HepG2 (cell line): Measurements from ENCODE around the gene ACAP3. TPM values are rescaled to one million over a fixed set of nuclear protein-coding genes. Genes with fewer than 3 reads are reported as not detected.

Experiments
- ATF1 ChIP-seq: IDR thresholded peaks from 2 replicates; pipeline ENCODE4 v1.6.1; 2016; ENCODE audit warnings: mild to moderate bottlenecking, control low read depth
- CSRNP2 ChIP-seq: sonication (generic); formaldehyde crosslinking; conservative IDR thresholded peaks from 2 replicates; pipeline ENCODE4 v1.8.0; 2022; ENCODE audit warnings: low read depth, missing genetic modification reagents
- ERF ChIP-seq: IDR thresholded peaks from 2 replicates; pipeline ENCODE4 v1.6.1; 2018; ENCODE audit warnings: missing biosample characterization, missing genetic modification reagents
- HIC2 ChIP-seq: sonication (generic); formaldehyde crosslinking; IDR thresholded peaks from 2 replicates; pipeline ENCODE4 v1.9.0; 2022; ENCODE audit warnings: low read depth, missing genetic modification reagents
- HNF1B ChIP-seq: sonication (generic); formaldehyde crosslinking; IDR thresholded peaks from 2 replicates; pipeline ENCODE4 v1.5.1; 2020; ENCODE audit warnings: mild to moderate bottlenecking, moderate library complexity, missing genetic modification reagents
- HNRNPL ChIP-seq: fragments of 200-400 bp; formaldehyde crosslinking; IDR thresholded peaks from 2 replicates; pipeline ENCODE4 v1.6.1; 2017; ENCODE audit warnings: mild to moderate bottlenecking, low read depth, low read length
- KMT2A ChIP-seq: sonication (generic); formaldehyde crosslinking; IDR thresholded peaks from 2 replicates; pipeline ENCODE4 v1.4.0; 2020; ENCODE audit warnings: missing genetic modification reagents
- NCOA1 ChIP-seq: sonication (generic); formaldehyde crosslinking; IDR thresholded peaks from 2 replicates; pipeline ENCODE4 v1.9.0; 2021; ENCODE audit warnings: missing genetic modification reagents
- PHB2 ChIP-seq: fragments of 450-650 bp; IDR thresholded peaks from 2 replicates; pipeline ENCODE4 v1.6.1; 2018; ENCODE audit not compliant: partially characterized antibody
- SRY ChIP-seq: sonication (generic); formaldehyde crosslinking; IDR thresholded peaks from 2 replicates; pipeline ENCODE4 v1.8.0; 2022; ENCODE audit warnings: mild to moderate bottlenecking, missing genetic modification reagents
- ZMYM4 ChIP-seq: sonication (generic); formaldehyde crosslinking; IDR thresholded peaks from 2 replicates; pipeline ENCODE4 v1.8.1; 2023; ENCODE audit warnings: mild to moderate bottlenecking, missing genetic modification reagents
- ZNF275 ChIP-seq: sonication (generic); formaldehyde crosslinking; IDR thresholded peaks from 2 replicates; pipeline ENCODE4 v1.8.0; 2022; ENCODE audit warnings: missing genetic modification reagents, mild to moderate bottlenecking, inconsistent platforms, borderline replicate concordance
- ZNF276 ChIP-seq: sonication (generic); formaldehyde crosslinking; IDR thresholded peaks from 2 replicates; pipeline ENCODE4 v1.4.0; 2020; ENCODE audit warnings: mild to moderate bottlenecking, low read depth, missing genetic modification reagents
- ZNF569 ChIP-seq: sonication (generic); formaldehyde crosslinking; IDR thresholded peaks from 2 replicates; pipeline ENCODE4 v1.5.0; 2020; ENCODE audit warnings: mild to moderate bottlenecking, missing genetic modification reagents, moderate library complexity, borderline replicate concordance
- ZNF687 ChIP-seq: sonication (generic); formaldehyde crosslinking; IDR thresholded peaks from 2 replicates; pipeline ENCODE4 v1.5.1; 2020; ENCODE audit warnings: mild to moderate bottlenecking, missing genetic modification reagents, moderate library complexity
- polyA plus RNA-seq, 8 experiments: library from polyadenylated mRNA; depleted of rRNA in 3 of 8; stranded (reverse) in 7 of 8; unstranded in 1 of 8; fragments of >200 nt; fragmentation: Illumina TruSeq in 4 of 8; extraction: Trizol in 4 of 8; gene quantifications; 2 replicates each; pipeline versions ENCODE4 v1.2.1 to v1.2.3, GENCODE V29; 2011 to 2016; ENCODE audit warnings: low read depth in 4 of 8, missing spikeins in 1 of 8, mixed read lengths in 1 of 8; ENCODE audit not compliant: insufficient read depth in 1 of 8
- total RNA-seq, 5 experiments: library from RNA; depleted of rRNA; stranded (reverse); fragments of >200 nt; fragmentation: Illumina TruSeq; extraction: Trizol; gene quantifications; 2 replicates each; pipeline ENCODE4 v1.2.3, GENCODE V29; 2016; ENCODE audit warnings: low read depth in 1 of 5

ACAP3 gene
- total and polyA plus RNA-seq, 2 of the 13 experiments (the other 11 are each of a cell fraction or from before 2014, with no cell fraction given), result 29.4 to 50.8 TPM

GRCh38 chr1:1331068-1331965 lies 23.6 kb upstream of the ACAP3 start, which contains the start of gene TAS1R3 (continued):
- TF ChIP-seq ERF (CRISPR knock-in tag) (0 out of 2 replicates have a peak, but pooled peaks have one; percentile 25), HIC2 (CRISPR knock-in tag) (peak; percentile 59), PHB2 (no peak), ZMYM4 (CRISPR knock-in tag) (0 out of 2 replicates have a peak, but pooled peaks have one; percentile 32), ZNF687 (CRISPR knock-in tag) (peak; percentile 68), HNRNPL (peak; percentile 88), CSRNP2 (CRISPR knock-in tag) (no peak), ZNF276 (CRISPR knock-in tag) (no peak), NCOA1 (CRISPR knock-in tag) (0 out of 2 replicates have a peak, but pooled peaks have one; percentile 58), ZNF569 (CRISPR knock-in tag) (no peak), KMT2A (CRISPR knock-in tag) (peak; percentile 20; the same call in 1 of the 2 replicates), ZNF275 (CRISPR knock-in tag) (0 out of 2 replicates have a peak, but pooled peaks have one; percentile 31), HNF1B (CRISPR knock-in tag) (0 out of 2 replicates have a peak, but pooled peaks have one; percentile 27), ATF1 (CRISPR knock-in tag) (no peak), SRY (CRISPR knock-in tag) (no peak)
